ENCODE measurements around the gene IRF2BP1.
"Not testable (repeated sequence)": the region's sequence is repeated elsewhere in the genome, so short reads cannot be mapped to it uniquely, and the experiment has no call there.

IRF2BP1 gene

DNA sequence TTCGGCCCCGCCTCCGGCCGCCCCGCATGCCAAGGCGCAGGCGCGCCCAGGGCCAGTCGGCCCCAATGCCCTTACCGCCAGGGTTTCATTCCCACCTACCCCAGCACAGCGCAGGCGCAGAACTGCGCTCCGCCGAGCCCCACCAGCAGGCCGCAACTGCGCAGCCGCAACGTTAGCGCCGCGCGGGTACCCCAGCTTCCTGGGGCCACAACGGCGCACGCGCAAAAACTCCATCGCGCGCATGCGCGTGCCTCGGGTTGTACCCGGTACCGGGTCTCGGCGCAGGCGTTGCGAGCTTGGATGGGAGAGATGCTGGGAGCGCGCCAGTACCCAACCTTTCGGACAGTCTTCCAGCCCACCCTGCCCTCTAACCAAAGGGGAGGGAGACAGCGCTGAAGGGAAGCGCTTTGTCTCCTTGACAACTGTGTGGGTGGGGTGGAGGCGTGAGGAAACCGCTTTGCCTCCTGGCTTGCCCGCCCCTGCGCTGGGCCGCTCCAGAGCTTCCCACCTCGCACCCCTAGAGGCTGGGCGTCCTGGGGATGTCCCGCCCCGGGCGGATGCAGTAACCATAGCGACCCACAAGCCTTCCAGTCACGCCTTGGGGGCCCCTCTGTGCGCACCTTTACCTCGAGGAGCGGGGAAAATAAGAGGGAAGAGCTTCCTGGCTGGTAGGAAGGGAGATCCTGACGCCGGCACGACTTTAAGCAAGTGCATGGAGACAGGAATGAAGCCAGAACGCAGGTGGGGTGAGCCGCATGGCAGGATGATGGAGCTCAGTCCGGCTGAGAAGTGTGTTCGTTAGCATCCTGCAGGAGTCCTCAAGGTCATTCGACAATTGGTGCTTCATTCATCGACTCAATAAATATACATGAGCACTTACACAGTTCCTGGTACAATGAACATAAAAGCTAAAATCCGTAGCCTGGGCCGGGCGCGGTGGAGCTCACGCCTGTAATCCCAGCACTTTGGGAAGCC is 17.0 kb upstream of the IRF2BP1 start:
- DNase-seq (ENCODE audit: low spot score): peak; percentile 92

DNA sequence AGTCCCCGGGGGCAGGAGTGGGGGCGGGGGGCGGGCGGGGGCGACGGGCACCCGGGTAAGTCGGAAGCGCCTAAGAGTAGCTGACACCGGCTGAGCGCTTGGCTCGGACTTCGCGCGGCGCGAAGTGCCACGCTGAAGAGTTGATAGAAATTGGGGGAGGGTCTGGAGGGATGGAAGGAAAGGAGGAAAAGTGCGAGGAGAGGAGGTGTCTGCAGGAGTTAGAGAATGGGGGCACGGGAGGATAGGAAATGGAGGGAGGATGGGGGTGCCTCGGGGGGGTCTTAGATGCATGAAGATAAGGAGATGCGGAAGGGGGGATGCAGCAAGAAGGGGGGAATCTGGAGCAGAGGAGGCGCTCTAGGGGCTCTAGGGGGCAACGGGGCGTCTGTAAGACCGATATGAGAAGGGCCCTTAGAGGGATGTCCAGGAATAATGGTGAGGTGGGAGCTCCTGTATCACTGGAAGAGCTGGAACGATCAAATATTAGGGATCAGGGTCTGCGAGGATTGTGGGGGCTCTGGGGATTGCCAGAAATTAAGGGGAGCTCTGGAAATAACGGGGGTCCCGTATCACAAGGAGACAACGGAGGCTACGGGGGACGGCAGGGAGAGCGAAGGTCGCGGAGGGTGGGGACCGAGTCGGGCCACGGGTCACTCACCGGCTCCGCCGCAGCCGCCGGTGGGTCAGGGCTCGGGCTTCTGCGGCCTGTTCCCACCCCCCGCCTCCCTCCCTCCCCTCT is 16.1 kb upstream of the IRF2BP1 start, which contains the start of gene MYPOP:
TSS of gene MYPOP (minus strand) at position 702 of the 739 bp plus-strand sequence. CDS start 840 bp downstream, outside the sequence.
- DNase-seq (ENCODE audit: low spot score): no peak

DNA sequence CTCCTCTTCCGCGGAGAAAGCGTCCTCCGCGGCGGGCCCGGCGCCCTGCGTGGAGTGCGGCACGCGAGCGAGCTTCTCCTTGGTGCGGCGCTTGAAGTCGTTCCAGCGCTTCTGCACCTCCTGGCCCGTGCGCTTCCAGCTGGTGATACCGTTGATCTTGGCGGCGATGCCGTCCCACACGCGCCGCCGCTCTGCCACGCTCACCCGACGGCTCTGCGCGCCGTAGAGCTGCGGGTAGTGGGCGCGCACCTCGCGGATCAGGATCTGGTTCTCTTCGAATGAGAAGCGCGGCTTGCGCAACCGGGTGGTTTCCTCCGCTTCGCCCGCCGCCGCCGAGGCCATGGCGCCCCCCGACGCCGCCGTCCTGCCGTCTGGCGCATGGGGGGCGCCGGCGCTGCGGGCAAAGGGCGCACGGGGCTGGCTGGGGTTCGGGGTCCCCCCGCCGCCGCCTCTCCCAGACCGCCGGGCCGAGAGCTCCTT is 15.5 kb upstream of the IRF2BP1 start:
- DNase-seq (ENCODE audit: low spot score): no peak

GRCh38 chr19:45900738-45901431 is 14.9 kb upstream of the IRF2BP1 start:
- no peak for DNase-seq (ENCODE audit: low spot score)

GRCh38 chr19:45899919-45900589 is 14.1 kb upstream of the IRF2BP1 start:
- DNase-seq (ENCODE audit: low spot score): no peak

DNA sequence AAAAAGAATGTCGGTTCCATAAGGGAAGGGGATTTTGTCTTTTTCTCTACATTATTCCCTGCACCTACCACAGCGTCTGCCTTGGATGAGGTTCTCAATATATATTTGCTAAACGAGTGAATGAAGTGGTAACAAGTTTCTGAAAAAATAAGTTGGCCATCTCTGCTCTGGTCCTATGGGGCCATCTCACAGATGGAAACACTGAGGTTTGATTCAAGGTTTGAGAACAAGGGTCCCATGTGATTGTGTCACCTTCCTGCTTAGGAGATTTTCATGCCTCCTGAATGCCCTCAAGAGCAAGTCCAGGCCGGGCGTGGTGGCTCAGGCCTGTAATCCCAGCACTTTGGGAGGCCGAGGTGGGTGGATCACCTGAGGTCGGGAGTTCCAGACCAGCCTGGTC is 13.3 kb upstream of the IRF2BP1 start:
- DNase-seq (ENCODE audit: low spot score): no peak

DNA sequence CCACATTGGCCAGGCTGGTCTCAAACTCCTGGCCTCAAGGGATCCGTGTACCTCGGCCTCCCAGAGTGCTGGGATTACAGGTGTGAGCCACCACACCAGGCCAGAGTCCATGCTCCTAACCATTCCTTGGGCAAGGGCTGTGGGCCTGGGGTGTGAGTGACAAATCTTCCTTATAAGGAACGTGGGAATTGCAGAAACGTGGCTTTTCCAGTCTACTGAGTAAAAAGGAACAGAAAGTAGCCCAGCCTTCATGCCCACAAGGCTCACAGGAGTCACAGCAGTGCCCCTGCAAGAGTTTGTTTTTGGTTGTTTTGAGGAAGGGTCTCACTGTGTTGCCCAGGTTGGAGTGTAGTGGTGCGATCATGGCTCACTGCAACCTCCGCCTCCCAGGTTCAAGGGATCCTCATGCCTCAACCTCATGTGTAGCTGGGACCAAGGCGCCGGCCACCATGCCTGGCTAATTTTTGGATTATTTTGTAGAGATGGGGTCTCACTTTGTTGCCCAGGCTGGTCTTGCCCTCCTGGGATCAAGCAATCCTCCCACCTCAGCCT is 11.4 kb upstream of the IRF2BP1 start:
- DNase-seq (ENCODE audit: low spot score): no peak

DNA sequence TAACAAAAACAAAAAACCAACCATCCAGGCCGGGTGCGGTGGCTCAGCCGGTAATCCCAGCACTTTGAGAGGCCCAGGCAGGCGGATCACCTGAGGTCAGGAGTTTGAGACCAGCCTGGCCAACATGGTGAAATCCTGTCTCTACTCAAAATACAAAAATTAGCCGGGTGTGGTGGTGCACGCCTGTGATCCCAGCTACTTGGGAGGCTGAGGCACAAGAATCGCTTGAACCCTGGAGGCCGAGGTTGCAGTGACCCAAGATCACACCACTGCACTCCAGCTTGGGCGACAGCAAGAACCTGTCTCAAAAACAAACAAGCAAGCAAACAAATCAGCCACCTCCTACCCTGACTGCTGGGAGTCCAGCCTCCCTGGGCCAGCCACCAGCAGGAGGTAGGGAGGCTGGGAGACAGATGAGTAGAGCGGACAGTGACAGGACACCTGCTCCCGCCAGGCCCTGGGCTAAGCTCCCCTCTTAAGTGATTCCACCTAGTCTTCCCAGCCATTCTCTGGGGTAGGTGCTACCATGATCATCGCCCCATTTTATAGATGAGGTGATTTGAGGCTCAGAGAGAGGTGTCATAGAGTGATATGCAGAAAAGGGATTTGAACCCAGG is 10.2 kb upstream of the IRF2BP1 start:
- DNase-seq (ENCODE audit: low spot score): not testable (repeated sequence)

GRCh38 chr19:45895519-45895972 is 9.6 kb upstream of the IRF2BP1 start:
- DNase-seq (ENCODE audit: low spot score): no peak

- no peak for DNase-seq (ENCODE audit: low spot score)
These were observed 4.9 kb upstream of the IRF2BP1 start for GRCh38 chr19:45890877-45891276.

DNA sequence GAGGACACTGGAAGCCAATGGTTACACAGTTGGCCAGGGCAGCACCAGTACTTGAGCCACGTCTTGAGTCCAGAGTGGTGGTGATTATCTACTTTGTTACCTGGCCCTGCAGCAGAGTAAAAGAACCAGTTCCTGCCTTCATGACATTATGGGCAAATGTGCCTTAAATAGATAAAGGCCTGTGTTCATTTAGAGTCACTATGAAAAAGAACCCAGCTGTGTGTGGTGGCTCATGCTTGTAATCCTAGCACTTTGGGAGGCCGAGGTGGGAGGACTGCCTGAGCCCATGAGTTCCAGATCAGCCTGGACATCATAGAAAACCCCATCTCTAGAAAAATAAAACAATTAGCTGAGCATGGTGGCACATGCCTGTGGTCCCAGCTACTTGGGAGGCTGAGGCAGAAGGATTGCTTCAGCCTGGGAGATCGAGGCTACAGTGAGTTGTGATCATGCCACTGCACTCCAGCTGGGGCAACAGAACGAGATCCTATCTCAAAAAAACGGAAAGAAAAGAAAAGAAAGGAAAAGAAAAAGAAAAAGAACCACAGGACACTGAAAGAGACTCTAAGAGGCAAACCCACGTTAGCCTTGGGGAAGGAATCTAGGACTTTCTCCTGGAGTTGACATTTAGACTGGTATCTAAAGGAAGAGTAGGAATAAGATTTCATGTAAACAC is 3.4 kb upstream of the IRF2BP1 start:
- no peak for DNase-seq (ENCODE audit: low spot score)

GRCh38 chr19:45887200-45887710 is 1.3 kb upstream of the IRF2BP1 start:
- DNase-seq (ENCODE audit: low spot score): no peak

GRCh38 chr19:45886427-45887199 is 672 bp upstream of the IRF2BP1 start:
- DNase-seq (ENCODE audit: low spot score): peak; percentile 83

DNA sequence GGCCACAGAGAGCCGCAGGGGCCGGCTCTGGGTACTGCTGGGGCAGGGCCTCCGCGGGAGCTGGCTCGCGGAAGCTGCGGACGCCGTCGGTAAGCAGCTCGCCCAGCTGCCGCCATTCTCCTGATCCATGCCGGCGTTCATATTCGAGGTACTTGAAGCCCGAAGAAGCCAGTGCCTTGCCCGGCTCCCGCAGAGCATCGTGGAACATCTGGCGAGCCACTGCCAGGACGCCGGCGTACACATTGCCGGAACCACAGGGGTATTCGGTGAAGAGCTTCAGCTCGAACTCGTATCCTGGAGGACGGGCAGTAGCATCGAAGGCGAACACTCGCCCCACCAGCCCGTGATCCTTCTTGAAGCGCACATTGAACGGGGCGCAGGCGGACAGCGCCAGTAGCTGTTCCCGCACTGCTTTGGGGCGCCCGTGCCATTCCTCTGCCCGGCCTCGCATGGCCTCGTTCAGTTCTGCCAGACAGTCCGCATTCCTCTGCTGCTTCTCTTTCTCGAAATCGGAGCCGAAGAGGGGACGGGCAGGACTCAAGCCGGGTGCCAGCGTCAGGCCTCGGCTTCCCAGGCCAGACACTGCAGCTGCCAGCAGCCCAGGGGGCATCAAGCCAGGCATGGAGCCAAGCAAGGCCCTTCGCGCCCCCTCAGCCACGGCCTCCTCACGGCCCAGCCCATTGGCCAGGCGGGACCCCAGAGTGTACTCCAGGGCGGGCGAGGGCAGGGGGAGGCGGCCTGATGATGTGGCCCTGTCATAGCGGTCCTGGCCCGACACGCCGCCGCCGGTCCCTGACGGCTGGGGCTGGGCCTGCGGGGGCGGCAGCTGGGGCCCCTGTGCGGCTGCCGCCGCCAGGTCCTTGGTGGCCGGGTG is 1.0 kb downstream of the IRF2BP1 start:
- no peak for DNase-seq (ENCODE audit: low spot score)

- no peak for DNase-seq (ENCODE audit: low spot score)
These were observed 1.9 kb downstream of the IRF2BP1 start for GRCh38 chr19:45883881-45884681.

- DNase-seq (ENCODE audit: low spot score): no peak
These were observed 2.4 kb downstream of the IRF2BP1 start for GRCh38 chr19:45883586-45883880.
